K562 (cell line): ENCODE results near the gene EPHB4. TPM values are rescaled to one million over a fixed set of nuclear protein-coding genes. Genes with fewer than 3 reads are reported as not detected.

Experiments
- CHD4 ChIP-seq: fragments of 200-600 bp; sonication (generic); IDR thresholded peaks from 3 replicates; pipeline ENCODE4 v1.6.1; 2012; ENCODE audit warnings: low read depth, mild to moderate bottlenecking, mixed read lengths, low read length, inconsistent platforms; ENCODE audit not compliant: insufficient read depth, insufficient replicate concordance, poor library complexity, severe bottlenecking
- CTCFL ChIP-seq: IDR thresholded peaks from 2 replicates; pipeline ENCODE4 v1.6.1; 2011; ENCODE audit warnings: borderline replicate concordance, low read depth, mild to moderate bottlenecking, moderate library complexity, low read length; ENCODE audit not compliant: insufficient read depth, poor library complexity, severe bottlenecking
- ETS2 ChIP-seq: IDR thresholded peaks from 2 replicates; pipeline ENCODE4 v1.6.1; 2016; ENCODE audit warnings: borderline replicate concordance, missing genetic modification characterization, mild to moderate bottlenecking, moderate library complexity, missing compliant biosample characterization; ENCODE audit not compliant: poor library complexity, severe bottlenecking
- FUS ChIP-seq: fragments of 200-400 bp; formaldehyde crosslinking; optimal IDR thresholded peaks from 2 replicates; pipeline ENCODE3; 2017; ENCODE audit warnings: low read depth, low read length
- HDAC8 ChIP-seq: fragments of 450-650 bp; IDR thresholded peaks from 2 replicates; pipeline ENCODE4 v1.6.1; 2016; ENCODE audit warnings: mild to moderate bottlenecking, missing genetic modification characterization, moderate library complexity, missing compliant biosample characterization
- HNRNPH1 ChIP-seq: fragments of 200-400 bp; formaldehyde crosslinking; optimal IDR thresholded peaks from 2 replicates; pipeline ENCODE3; 2017; ENCODE audit warnings: low read depth, mild to moderate bottlenecking, low read length, moderate library complexity
- NCOA2 ChIP-seq, 2 experiments: fragments of 450-650 bp; IDR thresholded peaks; 2 replicates each; pipeline ENCODE4 v1.6.1; 2018; ENCODE audit warnings: mild to moderate bottlenecking in 2 of 2, moderate library complexity in 1 of 2; ENCODE audit not compliant: partially characterized antibody in 2 of 2
- NEUROD1 ChIP-seq: fragments of 150-350 bp; IDR thresholded peaks from 2 replicates; pipeline ENCODE4 v1.6.1; 2014; ENCODE audit warnings: borderline replicate concordance, low read length, low read depth; ENCODE audit not compliant: partially characterized antibody
- NRF1 ChIP-seq, 2 experiments: fragments of 450-650 bp; IDR thresholded peaks in 1 of 2; conservative IDR thresholded peaks in 1 of 2; 2 replicates each; pipeline ENCODE4 v1.6.1; 2014; ENCODE audit warnings: mild to moderate bottlenecking in 2 of 2
- OTX1 ChIP-seq: fragments of 450-650 bp; formaldehyde crosslinking; IDR thresholded peaks from 2 replicates; pipeline ENCODE4 v1.4.0; 2022; ENCODE audit warnings: mild to moderate bottlenecking
- PATZ1 ChIP-seq: fragments of 250-450 bp; sonication (Bioruptor Pico); IDR thresholded peaks from 2 replicates; pipeline ENCODE4 v1.5.0; 2020; ENCODE audit warnings: mild to moderate bottlenecking, borderline replicate concordance
- PREB ChIP-seq: sonication (generic); formaldehyde crosslinking; IDR thresholded peaks from 2 replicates; pipeline ENCODE4 v1.8.1; 2023; ENCODE audit warnings: mild to moderate bottlenecking, missing genetic modification reagents
- RAD21 ChIP-seq, 2 experiments: fragments of 250-450 bp in 1 of 2; fragments of 450-650 bp in 1 of 2; sonication (Bioruptor Pico) in 1 of 2; formaldehyde crosslinking in 1 of 2; IDR thresholded peaks in 1 of 2; conservative IDR thresholded peaks in 1 of 2; 2 replicates each; pipeline versions ENCODE4 v1.4.0 to v1.8.0; 2020 to 2022; ENCODE audit warnings: mild to moderate bottlenecking in 2 of 2, moderate library complexity in 1 of 2
- RAD51 ChIP-seq: fragments of 450-650 bp; IDR thresholded peaks from 2 replicates; pipeline ENCODE4 v1.7.1; 2016; ENCODE audit warnings: low read depth, mild to moderate bottlenecking, borderline replicate concordance
- RBBP5 ChIP-seq: fragments of 200-600 bp; sonication (generic); IDR thresholded peaks from 2 replicates; pipeline ENCODE4 v1.6.1; 2012; ENCODE audit warnings: borderline replicate concordance, mild to moderate bottlenecking, low read length, control low read depth, inconsistent platforms; ENCODE audit not compliant: insufficient read depth, poor library complexity, severe bottlenecking
- ZNF12 ChIP-seq: sonication (generic); formaldehyde crosslinking; IDR thresholded peaks from 2 replicates; pipeline ENCODE4 v1.4.0; 2020; ENCODE audit warnings: mild to moderate bottlenecking, missing genetic modification reagents
- ZNF263 ChIP-seq: sonication (generic); formaldehyde crosslinking; IDR thresholded peaks from 2 replicates; pipeline ENCODE4 v1.8.0; 2022; ENCODE audit warnings: mild to moderate bottlenecking, missing genetic modification reagents, borderline replicate concordance
- ZNF282 ChIP-seq: sonication (generic); formaldehyde crosslinking; IDR thresholded peaks from 2 replicates; pipeline ENCODE4 v1.8.1; 2023; ENCODE audit warnings: missing genetic modification reagents
- polyA plus RNA-seq, 8 experiments: library from polyadenylated mRNA; depleted of rRNA in 4 of 8; stranded (reverse) in 5 of 8; unstranded in 3 of 8; fragments of >200 nt; fragmentation: Nextera tagmentation in 2 of 8; fragmentation: Illumina TruSeq in 1 of 8; extraction: Ambion mirVana in 2 of 8; extraction: Trizol in 1 of 8; gene quantifications; 2 replicates each; pipeline versions ENCODE4 v1.2.1 to v1.2.3, GENCODE V29; 2011 to 2014; ENCODE audit warnings: inconsistent platforms in 1 of 8, missing spikeins in 1 of 8
- total RNA-seq, 7 experiments: library from RNA; depleted of rRNA in 6 of 7; stranded (reverse); fragments of >200 nt in 6 of 7; fragmentation: Illumina TruSeq in 2 of 7; extraction: Trizol in 2 of 7; gene quantifications; 2 replicates each; pipeline versions ENCODE4 v1.2.1 to v1.2.3, GENCODE V29; 2011 to 2021; ENCODE audit warnings: low replicate concordance in 1 of 7
- TF ChIP-seq, protein P1 (sequence below): fragments of 450-650 bp; IDR thresholded peaks from 2 replicates; pipeline ENCODE4 v1.7.0; 2016; ENCODE audit warnings: borderline replicate concordance

The EPHB4 gene
- total and polyA plus RNA-seq, 9 of the 15 experiments (the other 6 are each of a cell fraction or from before 2014, with no cell fraction given): 1.2 to 82.1 (median 37.9) TPM

DNA sequence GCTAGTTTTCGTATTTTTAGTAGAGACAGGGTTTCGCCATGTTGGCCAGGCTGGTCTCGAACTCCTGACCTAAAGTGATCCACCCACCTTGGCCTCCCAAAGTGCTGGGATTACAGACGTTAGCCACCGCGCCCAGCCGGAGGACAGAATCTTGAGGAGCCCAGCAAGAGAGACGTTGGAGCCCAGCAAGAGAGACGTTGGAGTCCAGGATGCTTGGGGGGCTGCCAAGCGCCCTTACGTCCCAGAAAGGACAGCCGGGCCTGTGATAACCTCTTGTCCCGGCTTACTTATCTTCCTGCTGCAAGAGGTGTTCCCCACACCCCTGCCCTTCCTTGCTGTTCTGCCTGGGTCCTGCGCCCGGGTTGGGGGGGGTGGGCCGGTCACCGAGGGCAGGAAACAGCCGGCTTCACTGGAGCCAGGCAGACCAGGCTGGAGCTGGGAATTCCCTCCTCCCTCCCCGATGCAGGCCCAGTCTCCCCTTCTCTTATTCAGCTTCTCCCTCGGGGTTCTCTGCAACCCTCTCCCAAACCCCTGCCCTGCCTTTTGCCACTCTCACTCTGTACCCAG is 1.9 kb upstream of the EPHB4 start (continued):
- TF ChIP-seq HDAC8 (tag) (no peak), NEUROD1 (no peak), ETS2 (tag) (no peak), CHD4 (no peak), PATZ1 (CRISPR knock-in tag) (no peak), NCOA2 (IDR thresholded peaks at IDR 0.05; ENCODE audit: partially characterized antibody in 2 of 2) (no peak), PREB (0 out of 2 replicates have a peak, but pooled peaks have one; percentile 72), NRF1 (conservative IDR thresholded peaks at IDR 0.05 in 1 of 2, IDR thresholded peaks at IDR 0.05 in 1 of 2) (peak; percentile 18 to 53; a peak in 1 of 4 replicates), FUS (no peak), OTX1 (CRISPR knock-in tag) (no peak), HNRNPH1 (no peak), RAD21 (CRISPR knock-in tag; conservative IDR thresholded peaks at IDR 0.05 in 1 of 2, IDR thresholded peaks at IDR 0.05 in 1 of 2) (no peak), ZNF282 (CRISPR knock-in tag) (no peak), RBBP5 (no peak), ZNF12 (CRISPR knock-in tag) (no peak), ZNF263 (CRISPR knock-in tag) (no peak; the same call in 1 of the 2 replicates), CTCFL (no peak), RAD51 (no peak)
- TF ChIP-seq, protein P1, sequence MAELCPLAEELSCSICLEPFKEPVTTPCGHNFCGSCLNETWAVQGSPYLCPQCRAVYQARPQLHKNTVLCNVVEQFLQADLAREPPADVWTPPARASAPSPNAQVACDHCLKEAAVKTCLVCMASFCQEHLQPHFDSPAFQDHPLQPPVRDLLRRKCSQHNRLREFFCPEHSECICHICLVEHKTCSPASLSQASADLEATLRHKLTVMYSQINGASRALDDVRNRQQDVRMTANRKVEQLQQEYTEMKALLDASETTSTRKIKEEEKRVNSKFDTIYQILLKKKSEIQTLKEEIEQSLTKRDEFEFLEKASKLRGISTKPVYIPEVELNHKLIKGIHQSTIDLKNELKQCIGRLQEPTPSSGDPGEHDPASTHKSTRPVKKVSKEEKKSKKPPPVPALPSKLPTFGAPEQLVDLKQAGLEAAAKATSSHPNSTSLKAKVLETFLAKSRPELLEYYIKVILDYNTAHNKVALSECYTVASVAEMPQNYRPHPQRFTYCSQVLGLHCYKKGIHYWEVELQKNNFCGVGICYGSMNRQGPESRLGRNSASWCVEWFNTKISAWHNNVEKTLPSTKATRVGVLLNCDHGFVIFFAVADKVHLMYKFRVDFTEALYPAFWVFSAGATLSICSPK: peak; percentile 51; the same call in 1 of the 2 replicates
